ENCODE measurements around the gene ANO10. TPM values are rescaled to one million over a fixed set of nuclear protein-coding genes. Genes with fewer than 3 reads are reported as not detected.
"Not testable (repeated sequence)": the region's sequence is repeated elsewhere in the genome, so short reads cannot be mapped to it uniquely, and the experiment has no call there.

ANO10 gene
- total RNA-seq, 2 experiments from 2014 or later: 8.6 to 12.2 TPM

GRCh38 chr3:43629741-43630140, 7.9 kb upstream of the ANO10 start:
- POLR2A ChIA-PET: no interaction called here
- CTCF ChIA-PET: no interaction called here

- ChIA-PET CTCF (no interaction called here), POLR2A (no interaction called here)
These were observed 7.4 kb upstream of the ANO10 start for GRCh38 chr3:43629257-43629656.

DNA sequence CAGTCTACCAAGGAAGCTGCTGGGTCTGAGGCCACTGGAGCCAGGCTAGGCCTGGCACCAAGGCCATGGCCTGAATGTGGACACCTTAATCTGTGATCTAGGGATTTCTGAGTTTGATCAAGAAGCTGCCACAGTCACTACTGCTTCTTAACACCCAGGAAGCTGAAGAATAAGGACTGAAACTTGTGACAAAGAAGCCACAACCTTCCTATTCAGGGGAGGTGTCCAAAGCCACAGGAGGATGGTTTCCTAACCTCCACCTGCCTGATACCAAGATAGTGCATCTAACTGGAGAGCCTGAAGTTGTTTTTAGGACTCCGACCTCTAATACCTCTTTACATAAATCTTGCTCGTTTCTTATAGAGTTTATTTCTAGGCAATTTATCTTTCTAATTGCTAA, 5.5 kb upstream of the ANO10 start:
- POLR2A ChIA-PET: no interaction called here
- CTCF ChIA-PET: interaction anchor here (0.6 kb wide), 1 partner anchor 812 kb away, joined by 3 read pairs; no protein-coding TSS in a partner anchor

DNA sequence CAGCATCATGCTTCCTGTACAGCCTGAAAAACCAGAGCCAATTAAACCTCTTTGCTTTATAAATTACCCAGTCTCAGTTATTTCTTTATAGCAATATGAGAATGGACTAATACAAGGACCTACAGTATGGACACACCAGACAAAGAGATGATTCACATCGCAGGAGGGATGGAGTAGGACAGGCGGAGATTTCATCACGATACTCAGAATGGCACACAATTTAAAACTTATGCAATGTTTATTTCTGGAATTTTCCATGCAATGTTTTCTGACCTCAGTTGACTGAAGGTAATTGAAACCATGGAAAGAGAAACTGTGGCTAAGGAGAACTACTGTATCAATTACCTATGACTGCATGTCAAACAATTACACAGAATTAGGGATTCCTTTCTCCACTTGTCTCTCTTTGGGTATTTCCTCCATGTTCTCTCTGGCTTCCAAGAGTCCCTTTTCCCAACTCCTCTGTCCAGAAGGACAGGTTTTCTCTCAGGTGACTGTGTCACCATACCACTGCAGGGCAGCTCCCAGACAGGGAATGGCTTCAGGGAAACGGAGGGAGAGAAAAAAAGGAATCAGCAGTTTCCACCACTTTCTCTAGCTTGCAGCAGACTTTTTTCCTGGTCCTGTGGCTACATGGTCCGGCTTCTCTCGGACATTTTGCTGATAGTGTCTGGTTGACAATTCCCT, 3.0 kb upstream of the ANO10 start:
- ChIA-PET POLR2A (no interaction called here), CTCF (no interaction called here)

DNA sequence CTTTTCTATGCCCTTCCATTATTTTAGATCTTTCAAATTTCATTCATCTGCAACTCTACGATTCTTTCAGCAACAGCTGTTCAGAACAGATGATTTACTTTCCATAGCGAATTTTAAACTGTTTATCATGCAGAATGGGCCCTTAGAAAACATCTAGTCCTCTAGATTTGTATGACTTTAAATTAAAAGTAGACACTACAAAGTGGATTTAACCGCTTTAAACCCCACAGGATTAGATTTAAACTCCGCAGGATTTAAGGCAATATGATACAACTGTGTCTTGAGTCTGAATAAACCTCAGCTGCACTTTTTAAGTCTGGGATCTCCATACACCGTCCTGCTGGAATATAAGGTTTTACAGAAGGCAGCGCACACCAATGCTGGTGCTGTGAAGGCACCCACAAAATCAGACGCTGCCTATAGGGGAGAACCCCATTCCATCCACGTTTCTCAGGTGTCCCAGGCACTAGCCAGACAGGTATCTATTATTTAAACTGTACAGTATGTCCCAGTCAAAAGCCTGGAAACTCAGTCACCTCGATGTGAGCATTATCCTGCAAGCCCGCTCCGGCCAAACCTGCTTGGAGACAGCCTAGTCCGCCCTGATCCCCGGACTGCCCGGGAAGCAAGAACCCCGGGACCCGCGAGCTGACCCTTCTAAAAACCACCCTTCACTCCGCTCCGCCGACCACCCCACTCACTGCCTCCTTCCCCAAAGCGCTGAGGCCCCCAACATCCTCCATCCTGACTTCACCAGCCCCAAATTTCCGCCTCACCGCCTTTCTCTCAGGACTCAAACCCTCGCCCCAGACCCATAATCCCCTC, 768 bp downstream of the ANO10 start:
- CTCF ChIA-PET: no interaction called here
- POLR2A ChIA-PET: interaction anchor here (1.0 kb wide), 2 partner anchors 9 to 14 kb away, joined by 4 to 5 read pairs; no protein-coding TSS in a partner anchor

GRCh38 chr3:43619588-43619987, 2.2 kb downstream of the ANO10 start:
- POLR2A ChIA-PET: no interaction called here
- CTCF ChIA-PET: interaction anchor here (1.2 kb wide), 1 partner anchor 20 kb away, joined by 7 read pairs; no protein-coding TSS in a partner anchor

- ChIA-PET CTCF (no interaction called here), POLR2A (interaction anchor here (0.7 kb wide), 1 partner anchor 117 kb away, joined by 3 read pairs; no protein-coding TSS in a partner anchor)
These were observed 3.7 kb downstream of the ANO10 start for GRCh38 chr3:43618142-43618541.

DNA sequence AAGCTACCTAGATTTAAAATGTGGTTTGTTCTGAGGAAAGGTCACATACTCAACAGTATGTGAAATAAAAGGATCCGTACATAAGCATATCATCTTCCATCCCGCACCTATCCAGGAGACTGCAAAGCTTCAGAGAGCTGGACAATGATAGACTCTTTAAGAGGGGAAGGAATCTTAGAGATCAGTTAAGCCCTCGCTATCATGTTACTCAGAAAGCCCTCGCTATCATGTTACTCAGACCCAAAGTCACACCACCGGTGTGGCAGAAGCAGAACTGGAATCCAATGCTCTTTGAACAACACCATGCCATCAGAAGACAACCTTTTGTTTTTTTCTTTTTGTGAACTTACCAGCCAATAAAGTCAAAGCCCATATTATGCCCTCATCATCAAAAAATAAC, 5.8 kb downstream of the ANO10 start:
- ChIA-PET POLR2A (no interaction called here), CTCF (interaction anchor here (0.6 kb wide), 1 partner anchor 10 kb away, joined by 3 read pairs; no protein-coding TSS in a partner anchor)

GRCh38 chr3:43615133-43615532, 6.7 kb downstream of the ANO10 start:
- ChIA-PET CTCF (no interaction called here), POLR2A (no interaction called here)

DNA sequence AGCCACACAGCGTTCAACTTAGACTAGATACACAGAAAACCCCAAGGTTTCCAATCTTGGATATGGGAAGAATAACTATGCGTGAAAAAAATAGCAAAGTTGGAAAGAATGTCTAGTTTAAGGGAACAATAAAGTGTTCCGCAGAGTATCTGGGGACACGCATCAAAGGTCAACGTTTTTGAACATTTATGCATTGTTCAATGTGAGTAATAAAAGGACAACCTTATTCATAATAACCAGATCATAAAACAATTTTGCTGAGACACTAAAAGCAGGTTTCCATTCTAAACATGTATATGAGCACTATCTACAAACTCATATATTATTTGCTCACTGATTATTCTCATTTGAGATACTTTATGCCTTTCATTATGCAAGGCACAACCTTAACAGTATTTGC, 7.8 kb downstream of the ANO10 start:
- ChIA-PET CTCF (no interaction called here), POLR2A (no interaction called here)

DNA sequence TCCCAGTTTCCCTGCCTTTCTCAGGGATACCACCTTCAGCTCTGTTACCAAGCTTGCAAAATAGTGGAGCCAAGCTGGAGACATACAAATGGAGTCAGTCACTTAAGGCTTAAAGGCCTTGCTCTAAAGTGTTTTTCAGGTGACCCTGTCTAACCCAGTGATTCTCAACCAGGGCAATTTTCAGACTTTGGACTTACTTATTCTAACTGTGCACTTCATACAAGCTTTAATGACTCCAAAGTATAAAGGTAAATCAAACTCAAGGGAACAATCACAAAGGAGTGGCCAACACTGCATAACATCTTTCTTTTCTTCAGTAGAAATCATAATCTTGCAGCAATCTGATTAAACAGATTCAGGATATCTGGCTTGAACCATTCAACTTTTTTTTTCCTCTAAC, 9.4 kb downstream of the ANO10 start:
- CTCF ChIA-PET: no interaction called here
- POLR2A ChIA-PET: interaction anchor here (0.8 kb wide), 1 partner anchor 10 kb away, joined by 4 read pairs; the partner anchor contains the start of gene ANO10

DNA sequence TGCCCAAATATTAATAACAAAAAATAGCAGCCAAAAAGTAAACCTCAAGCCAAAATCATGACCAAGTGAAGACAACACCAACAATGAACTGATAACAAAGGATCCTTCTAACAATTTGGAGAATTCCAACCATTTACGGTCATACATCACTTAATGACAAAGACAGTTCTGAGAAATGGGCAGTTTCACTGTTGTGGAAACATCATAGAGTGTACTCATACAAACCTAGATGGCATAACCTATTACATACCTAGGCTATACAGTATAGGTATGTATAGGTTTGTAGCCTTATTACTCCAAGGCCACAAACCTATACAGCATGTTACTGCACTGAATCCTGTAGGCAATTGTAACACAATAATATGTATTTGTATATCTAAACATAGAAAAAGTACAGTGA, 12.4 kb downstream of the ANO10 start:
- ChIA-PET POLR2A (no interaction called here), CTCF (no interaction called here)

DNA sequence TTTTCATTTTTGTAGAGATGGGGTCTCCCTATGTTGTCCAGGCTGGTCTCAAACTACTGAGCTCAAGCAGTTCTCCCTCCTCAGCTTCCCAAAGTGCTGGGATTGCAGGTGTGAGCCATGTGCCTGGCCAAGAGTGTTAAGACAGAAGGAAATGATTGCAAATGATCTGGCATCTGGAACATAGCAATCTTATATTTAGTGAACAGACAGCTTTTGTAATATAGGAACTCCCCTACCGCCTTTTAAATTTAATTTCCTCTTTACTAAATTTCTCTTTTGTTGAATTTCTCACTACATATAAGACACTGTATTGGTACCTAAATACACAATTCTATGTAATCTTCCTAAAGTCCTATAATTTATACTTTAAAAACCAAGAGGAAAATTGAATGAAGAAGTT, 13.1 kb downstream of the ANO10 start:
- ChIA-PET CTCF (interaction anchor here (0.6 kb wide), 1 partner anchor 55 kb away, joined by 4 read pairs; no protein-coding TSS in a partner anchor), POLR2A (no interaction called here)

DNA sequence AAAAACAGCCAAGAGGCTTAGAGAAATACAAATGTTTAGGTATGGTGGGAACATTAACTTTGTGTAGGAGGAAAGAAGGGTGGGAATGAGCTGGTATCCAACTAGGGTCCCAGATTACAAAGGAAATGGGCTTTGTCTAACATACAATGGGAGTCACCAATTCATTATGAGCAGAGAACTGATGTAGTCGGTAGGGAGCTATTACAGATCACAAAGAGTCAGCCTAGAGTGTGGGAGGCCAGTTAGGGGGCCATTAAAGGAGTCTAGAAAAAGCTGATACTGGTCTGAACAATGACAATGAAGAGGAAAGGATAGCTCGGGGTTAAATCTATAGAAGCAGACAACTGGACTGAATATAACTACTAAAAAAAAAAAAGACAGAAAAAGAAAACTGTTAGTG, 15.5 kb downstream of the ANO10 start:
- POLR2A ChIA-PET: interaction anchor here (1.0 kb wide), 1 partner anchor 16 kb away, joined by 5 read pairs; the partner anchor contains the start of gene ANO10
- CTCF ChIA-PET: no interaction called here

DNA sequence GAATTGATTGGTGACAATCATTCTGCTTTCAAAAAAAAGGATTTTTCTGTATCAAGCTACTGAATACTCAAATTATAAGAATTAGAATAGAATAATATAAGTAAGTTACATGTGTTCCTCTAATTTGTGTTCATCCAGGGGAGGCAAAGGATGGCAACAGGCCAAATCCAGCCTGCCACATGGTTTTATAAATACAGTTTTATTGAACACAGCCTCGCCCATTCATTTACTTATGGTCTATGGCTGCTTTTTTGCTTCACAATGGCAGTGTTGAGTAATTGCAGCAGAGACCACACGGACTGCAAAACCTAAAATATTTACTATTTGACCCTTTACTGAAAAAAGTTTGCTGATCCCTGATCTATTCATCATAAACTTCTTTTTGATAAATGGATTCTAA, 21.9 kb downstream of the ANO10 start:
- CTCF ChIA-PET, POLR2A ChIA-PET: not testable (repeated sequence)

GRCh38 chr3:43597961-43598360, 23.9 kb downstream of the ANO10 start:
- ChIA-PET CTCF (no interaction called here), POLR2A (no interaction called here)

GRCh38 chr3:43596178-43596577, 25.6 kb downstream of the ANO10 start:
- CTCF ChIA-PET, POLR2A ChIA-PET: not testable (repeated sequence)

- POLR2A ChIA-PET, CTCF ChIA-PET: not testable (repeated sequence)
These were observed 26.5 kb downstream of the ANO10 start for GRCh38 chr3:43595280-43595679.

GRCh38 chr3:43593588-43593987, 28.2 kb downstream of the ANO10 start:
- CTCF ChIA-PET, POLR2A ChIA-PET: not testable (repeated sequence)

GRCh38 chr3:43591866-43592265, 29.9 kb downstream of the ANO10 start:
- POLR2A ChIA-PET: not testable (repeated sequence)

GRCh38 chr3:43587303-43587702, 34.5 kb downstream of the ANO10 start:
- POLR2A ChIA-PET: no interaction called here
- CTCF ChIA-PET: no interaction called here

More at GRCh38 chr3:43591866-43592265, 29.9 kb downstream of the ANO10 start:
- CTCF ChIA-PET: not testable (repeated sequence)

All from activated CD8-positive, alpha-beta memory T cell treated with anti-CD3 and anti-CD28 coated beads for 36 hours (primary cell).